Naive B cell (primary cell): ENCODE results near the gene MRPS7. TPM values are rescaled to one million over a fixed set of nuclear protein-coding genes. Genes with fewer than 3 reads are reported as not detected.
"Not testable (repeated sequence)": the region's sequence is repeated elsewhere in the genome, so short reads cannot be mapped to it uniquely, and the experiment has no call there.

Source experiments
- ATAC-seq, 2 donors: fragments of 150-1000 bp; cut with Tn5 transposase; 2 replicates each; pipeline ENCODE4 v1.10.0; 2021; ENCODE audit warnings: low read depth in 2 of 2, mild to moderate bottlenecking in 2 of 2, moderate library complexity in 2 of 2
- DNase-seq: peaks from one replicate; pipeline ENCODE4 v3.0.0; 2022
- H3K27ac Mint-ChIP-seq, 6 donors: one replicate each; pipeline ENCODE4 v1.8.0; 2020 to 2022; ENCODE audit warnings: mild to moderate bottlenecking in 6 of 6, mixed read lengths in 6 of 6, moderate library complexity in 5 of 6, inconsistent platforms in 2 of 6
- H3K27me3 Mint-ChIP-seq, 3 donors: one replicate each; pipeline ENCODE4 v1.8.0; 2021 to 2022; ENCODE audit warnings: mixed read lengths in 3 of 3, mild to moderate bottlenecking in 1 of 3
- H3K36me3 Mint-ChIP-seq, 2 donors: one replicate each; pipeline ENCODE4 v1.8.0; 2020 to 2022; ENCODE audit warnings: mixed read lengths in 2 of 2, inconsistent platforms in 1 of 2, mild to moderate bottlenecking in 1 of 2
- H3K4me1 Mint-ChIP-seq, 3 donors: one replicate each; pipeline ENCODE4 v1.8.0; 2020 to 2022; ENCODE audit warnings: mixed read lengths in 3 of 3, inconsistent platforms in 1 of 3, mild to moderate bottlenecking in 1 of 3, moderate library complexity in 1 of 3
- H3K4me3 Mint-ChIP-seq, 8 donors: one replicate each; pipeline ENCODE4 v1.8.0; 2020 to 2022; ENCODE audit warnings: mild to moderate bottlenecking in 8 of 8, mixed read lengths in 8 of 8, moderate library complexity in 8 of 8, inconsistent platforms in 2 of 8
- H3K9me3 Mint-ChIP-seq, 7 donors: one replicate each; pipeline ENCODE4 v1.8.0; 2020 to 2022; ENCODE audit warnings: mixed read lengths in 7 of 7, mild to moderate bottlenecking in 5 of 7, inconsistent platforms in 2 of 7, moderate library complexity in 1 of 7
- polyA plus RNA-seq, 6 donors: library from polyadenylated mRNA; unstranded; fragments of 300-500 nt; fragmentation: Illumina TruSeq; gene quantifications; one replicate each; pipeline ENCODE4 v1.2.3, GENCODE V29; 2021; ENCODE audit warnings: low read depth in 6 of 6

MRPS7 gene
- polyA plus RNA-seq, 6 donors from 2014 or later, result 70.1 to 103 (median 94.4) TPM

GRCh38 chr17:75269844-75270217 lies 8.2 kb downstream of the MRPS7 start:
- no peak for DNase-seq

GRCh38 chr17:75270218-75270965 lies 8.7 kb downstream of the MRPS7 start:
- Mint-ChIP-seq H3K27ac (peak overlapping the region; percentile 68 to 92 (median 82)), H3K36me3 (no peaks in the 10 kb centered on the region), H3K27me3 (no peaks in the 10 kb centered on the region), H3K4me3 (peak overlapping the region; percentile 79 to 92 (median 84)), H3K4me1 (peaks cover 17 to 31% (median 22%) of the 10 kb centered on the region in 3 donors), H3K9me3 (no peaks in the 10 kb centered on the region)
- DNase-seq, result peak; percentile 60
- ATAC-seq, result peak; percentile 25 to 31

More at GRCh38 chr17:75269844-75270217, 8.2 kb downstream of the MRPS7 start:
- no peaks in the 10 kb centered on the region for H3K9me3 Mint-ChIP-seq
- no peak for ATAC-seq
- H3K4me1 Mint-ChIP-seq, result peaks cover 17 to 31% (median 19%) of the 10 kb centered on the region in 3 donors
- H3K27ac Mint-ChIP-seq, result peak overlapping the region in 5 of 6 donors; percentile 68 to 85 (median 78)
- peak overlapping the region; percentile 79 to 92 (median 84) for H3K4me3 Mint-ChIP-seq
- H3K27me3 Mint-ChIP-seq, result no peaks in the 10 kb centered on the region
- no peaks in the 10 kb centered on the region for H3K36me3 Mint-ChIP-seq

DNA sequence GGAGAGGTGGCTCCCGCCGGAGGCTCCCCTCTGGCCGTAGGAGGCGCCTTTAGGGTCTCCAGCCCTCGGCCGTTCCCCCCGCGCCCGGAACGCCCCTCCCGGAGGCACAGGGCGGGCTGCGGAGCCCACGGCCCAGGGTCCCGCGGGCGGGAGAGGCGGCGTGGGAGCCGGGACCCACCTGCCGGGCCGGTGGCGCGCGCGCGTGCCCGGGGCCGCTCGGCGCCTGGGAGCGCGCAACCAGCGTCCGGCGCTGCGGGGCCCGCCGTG lies 9.2 kb downstream of the MRPS7 start, which contains the start of gene MIF4GD:
MIF4GD (minus strand) TSS at position 266 of the 267 bp plus-strand sequence. CDS start 1,036 bp downstream, outside the sequence.
- ATAC-seq, result no peak
- no peaks in the 10 kb centered on the region for H3K9me3 Mint-ChIP-seq
- no peaks in the 10 kb centered on the region for H3K36me3 Mint-ChIP-seq
- peaks cover 17 to 31% (median 22%) of the 10 kb centered on the region in 3 donors for H3K4me1 Mint-ChIP-seq
- H3K4me3 Mint-ChIP-seq, result peak within 1 kb of the TSS; percentile 83 to 94 (median 86)
- DNase-seq, result no peak
- peak within 1 kb of the TSS; percentile 82 to 97 (median 92) for H3K27ac Mint-ChIP-seq
- no peaks in the 10 kb centered on the region for H3K27me3 Mint-ChIP-seq

GRCh38 chr17:75271233-75271954 lies 9.7 kb downstream of the MRPS7 start:
- Mint-ChIP-seq H3K36me3 (no peaks in the 10 kb centered on the region), H3K4me1 (peaks cover 17 to 31% (median 22%) of the 10 kb centered on the region in 3 donors), H3K4me3 (peak overlapping the region; percentile 76 to 94 (median 85)), H3K27me3 (no peaks in the 10 kb centered on the region), H3K9me3 (no peaks in the 10 kb centered on the region), H3K27ac (peak overlapping the region; percentile 67 to 97 (median 90))
- peak; percentile 84 to 87 for ATAC-seq
- DNase-seq, result peak; percentile 93

DNA sequence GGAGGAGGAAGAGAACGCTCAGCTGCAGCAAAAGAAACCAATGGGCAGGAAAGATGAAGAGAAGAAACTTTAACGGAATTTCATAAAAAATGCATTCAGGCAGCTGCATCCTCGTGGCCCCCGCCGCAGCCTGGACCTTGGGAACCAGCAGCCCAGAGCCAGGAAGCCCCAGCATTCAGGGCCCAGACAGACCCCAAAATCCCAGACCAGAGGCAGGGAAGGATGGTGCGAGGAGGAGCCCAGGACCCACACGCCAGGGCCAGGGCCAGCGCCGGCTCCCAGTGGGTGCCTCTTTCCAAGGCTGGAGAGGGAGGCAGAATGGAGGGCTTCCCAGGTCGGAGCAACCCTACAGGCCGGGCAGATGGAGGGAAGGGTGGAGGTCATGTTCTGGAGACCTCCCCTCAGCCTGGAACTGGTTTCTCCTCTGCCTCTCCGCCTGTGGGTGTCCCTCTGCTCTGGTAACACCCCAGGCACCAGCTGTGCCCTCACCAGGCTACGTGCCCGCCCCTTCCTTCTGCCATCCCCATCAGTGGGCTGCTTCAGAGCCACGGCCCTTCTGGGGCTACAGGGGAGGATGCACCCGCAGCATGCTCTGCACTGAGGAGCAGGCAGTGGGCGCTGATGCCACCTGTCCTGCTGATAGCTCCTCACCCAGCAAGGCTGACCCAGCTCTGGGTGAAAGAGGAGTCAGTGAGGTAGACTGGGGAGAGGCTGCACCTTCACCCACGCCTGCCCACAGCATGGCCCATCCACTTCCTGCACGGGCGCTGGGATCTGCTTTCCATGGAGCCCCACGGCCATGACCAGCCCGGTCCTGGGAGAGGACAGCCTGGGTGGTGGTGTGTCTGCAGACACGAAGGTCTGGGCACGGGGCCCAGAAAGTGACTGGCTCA lies 10.5 kb downstream of the MRPS7 start:
- DNase-seq (no peak), ATAC-seq (no peak)
- Mint-ChIP-seq H3K4me1 (peaks cover 17 to 31% (median 22%) of the 10 kb centered on the region in 3 donors), H3K36me3 (no peaks in the 10 kb centered on the region), H3K9me3 (no peaks in the 10 kb centered on the region), H3K27me3 (no peaks in the 10 kb centered on the region), H3K27ac (peak overlapping the region; percentile 67 to 97 (median 90)), H3K4me3 (peak overlapping the region; percentile 76 to 94 (median 85))

GRCh38 chr17:75272848-75273184 lies 11.1 kb downstream of the MRPS7 start:
- Mint-ChIP-seq H3K4me1 (peaks cover 17 to 31% (median 22%) of the 10 kb centered on the region in 3 donors), H3K27me3 (no peaks in the 10 kb centered on the region), H3K9me3 (no peaks in the 10 kb centered on the region), H3K36me3 (no peaks in the 10 kb centered on the region), H3K4me3 (peak overlapping the region; percentile 53 to 94 (median 82)), H3K27ac (peak overlapping the region in 3 of 6 donors; percentile 47 to 91 (median 66))
- no peak for ATAC-seq
- no peak for DNase-seq

DNA sequence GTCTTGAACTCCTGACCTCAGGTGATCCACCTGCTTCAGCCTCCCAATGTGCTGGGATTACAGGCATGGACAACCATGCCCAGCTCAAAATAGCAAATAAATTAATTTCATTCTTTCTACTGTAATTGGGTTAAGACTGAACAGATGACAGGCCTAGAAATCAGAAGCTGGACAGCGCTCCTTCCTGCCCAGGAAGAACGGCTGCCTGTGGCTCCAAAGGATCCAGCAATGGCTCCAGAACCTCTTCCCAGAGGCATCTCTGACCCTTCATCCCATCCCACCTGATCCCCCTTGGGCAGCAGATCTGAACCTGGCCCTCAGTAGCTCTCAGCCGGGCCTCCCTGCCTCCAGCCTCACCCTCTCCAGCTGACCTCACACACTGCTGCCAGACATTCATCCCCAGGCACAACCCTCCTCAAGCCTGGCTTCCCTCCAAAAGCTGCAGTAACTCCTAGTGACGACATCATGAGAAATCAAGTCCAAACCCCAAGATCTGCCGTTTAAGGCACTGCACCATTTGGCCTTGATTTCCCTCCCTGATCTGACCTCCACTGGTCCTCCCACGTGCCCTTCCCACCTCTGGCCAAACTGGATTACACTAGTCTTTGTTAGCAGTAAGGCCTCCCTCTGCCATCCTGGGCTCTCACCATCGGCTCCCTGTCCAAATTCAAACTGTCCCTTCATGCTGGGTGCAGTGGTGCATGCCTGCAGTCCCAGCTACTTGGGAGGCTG lies 12.5 kb downstream of the MRPS7 start:
- Mint-ChIP-seq H3K27ac (peak overlapping the region in 2 of 6 donors; percentile 81 to 84), H3K4me3 (peak overlapping the region in 5 of 8 donors; percentile 16 to 82 (median 57)), H3K36me3 (no peaks in the 10 kb centered on the region), H3K4me1 (peaks cover 17 to 31% (median 22%) of the 10 kb centered on the region in 3 donors), H3K27me3 (no peaks in the 10 kb centered on the region), H3K9me3 (no peaks in the 10 kb centered on the region)
- ATAC-seq, result no peak
- DNase-seq, result no peak

DNA sequence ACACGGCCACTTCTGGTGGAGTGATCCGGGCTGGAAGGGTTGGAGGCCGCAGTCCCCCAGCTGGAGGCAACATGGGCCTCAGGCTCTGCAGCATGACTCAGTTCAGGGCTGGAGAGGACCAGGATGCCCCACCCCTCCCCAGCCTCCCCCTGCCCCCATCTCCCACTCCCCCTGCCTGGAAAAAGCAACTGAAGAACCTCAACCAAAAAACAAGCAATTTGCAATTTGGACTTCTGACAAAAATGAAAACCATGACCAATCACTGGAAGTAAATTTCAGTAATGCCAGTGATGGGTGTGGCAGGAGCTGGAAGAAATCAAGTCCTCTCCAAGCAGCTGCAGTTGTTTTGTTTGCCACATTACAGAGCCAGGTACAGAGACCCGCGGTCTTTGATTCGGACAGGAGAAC lies 16.0 kb downstream of the MRPS7 start:
- Mint-ChIP-seq H3K27me3 (no peaks in the 10 kb centered on the region), H3K4me3 (no peak overlapping the region), H3K27ac (no peak overlapping the region), H3K4me1 (peaks cover 7 to 12% (median 10%) of the 10 kb centered on the region in 3 donors), H3K36me3 (no peaks in the 10 kb centered on the region), H3K9me3 (no peaks in the 10 kb centered on the region)
- DNase-seq, result no peak
- ATAC-seq, result no peak

- not testable (repeated sequence) for H3K4me3 Mint-ChIP-seq, H3K36me3 Mint-ChIP-seq, DNase-seq, H3K27me3 Mint-ChIP-seq, H3K4me1 Mint-ChIP-seq, H3K9me3 Mint-ChIP-seq, H3K27ac Mint-ChIP-seq, ATAC-seq
These were observed 18.5 kb downstream of the MRPS7 start for GRCh38 chr17:75280189-75280588.

DNA sequence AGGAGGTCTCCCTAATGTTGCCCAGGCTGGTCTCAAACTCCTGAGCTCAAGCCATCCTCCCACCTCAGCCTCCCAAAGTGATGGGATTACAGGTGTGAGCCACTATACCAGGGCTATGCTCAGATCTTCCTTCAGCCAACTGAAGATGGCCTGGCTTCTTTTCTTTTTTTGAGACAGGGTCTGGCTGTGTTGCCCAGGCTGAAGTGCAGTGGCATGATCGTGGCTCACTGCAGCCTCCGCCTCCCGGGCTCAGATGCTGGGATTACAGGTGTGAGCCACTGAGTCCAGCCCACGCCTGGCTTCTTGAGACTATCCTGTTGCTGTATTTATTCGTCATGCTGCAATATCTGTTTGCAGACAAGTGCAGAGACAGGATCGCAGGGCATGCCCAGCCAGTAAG lies 23.4 kb downstream of the MRPS7 start:
- no peaks in the 10 kb centered on the region for H3K27me3 Mint-ChIP-seq
- peak overlapping the region in 1 of 6 donors; percentile 32 for H3K27ac Mint-ChIP-seq
- DNase-seq (no peak), ATAC-seq (no peak)
- H3K9me3 Mint-ChIP-seq, result no peaks in the 10 kb centered on the region
- H3K4me1 Mint-ChIP-seq, result peaks cover 13 to 29% (median 23%) of the 10 kb centered on the region in 3 donors
- peaks cover 0 to 17% of the 10 kb centered on the region in 2 donors for H3K36me3 Mint-ChIP-seq
- H3K4me3 Mint-ChIP-seq, result peak overlapping the region in 1 of 8 donors; percentile 47

- Mint-ChIP-seq H3K4me1 (peaks cover 18 to 44% (median 23%) of the 10 kb centered on the region in 3 donors), H3K27me3 (no peaks in the 10 kb centered on the region), H3K36me3 (peaks cover 0 to 17% of the 10 kb centered on the region in 2 donors), H3K4me3 (peak overlapping the region in 6 of 8 donors; percentile 15 to 72 (median 38)), H3K27ac (no peak overlapping the region), H3K9me3 (no peaks in the 10 kb centered on the region)
- ATAC-seq (no peak), DNase-seq (no peak)
These were observed 25.5 kb downstream of the MRPS7 start for GRCh38 chr17:75287221-75287620.

DNA sequence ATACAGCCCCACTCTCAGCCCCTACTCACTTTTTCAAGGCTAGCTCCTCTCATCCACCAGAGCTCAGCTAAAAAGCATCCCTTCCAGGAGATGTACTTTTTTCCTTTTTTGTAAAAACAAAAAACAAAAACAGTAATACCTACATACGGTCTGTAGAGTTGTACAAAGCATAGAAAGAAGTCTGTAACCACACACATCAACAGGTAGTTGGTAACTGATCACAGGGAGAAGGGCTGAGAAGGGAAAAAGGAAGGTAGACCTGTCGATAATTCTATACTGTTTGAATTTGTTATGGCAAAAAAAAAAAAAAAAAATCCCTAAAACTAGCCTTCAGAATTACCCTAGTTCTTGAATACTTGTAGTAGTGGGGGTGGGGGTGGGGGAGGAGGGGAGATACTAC lies 26.7 kb downstream of the MRPS7 start:
- ATAC-seq, result no peak
- Mint-ChIP-seq H3K27ac (peak overlapping the region; percentile 7 to 100 (median 99)), H3K27me3 (no peaks in the 10 kb centered on the region), H3K36me3 (peaks cover 0 to 15% of the 10 kb centered on the region in 2 donors), H3K4me3 (peak overlapping the region; percentile 92 to 100 (median 98)), H3K4me1 (peaks cover 18 to 51% (median 21%) of the 10 kb centered on the region in 3 donors), H3K9me3 (no peaks in the 10 kb centered on the region)
- DNase-seq, result no peak
